HL-60 (cell line): ENCODE results near the gene TCFL5.

Experiments used
- POLR2AphosphoS5 ChIP-seq: IDR thresholded peaks from 2 replicates; pipeline ENCODE4 v1.6.1; 2012; ENCODE audit warnings: low read depth
- TF ChIP-seq, protein P1 (sequence below): IDR thresholded peaks from one replicate; pipeline ENCODE4 v1.5.1; 2011; ENCODE audit warnings: low read length, control low read depth, inconsistent platforms; ENCODE audit not compliant: insufficient read depth

GRCh38 chr20:62827311-62828038, 34.1 kb downstream of the TCFL5 start:
- TF ChIP-seq, protein P1, sequence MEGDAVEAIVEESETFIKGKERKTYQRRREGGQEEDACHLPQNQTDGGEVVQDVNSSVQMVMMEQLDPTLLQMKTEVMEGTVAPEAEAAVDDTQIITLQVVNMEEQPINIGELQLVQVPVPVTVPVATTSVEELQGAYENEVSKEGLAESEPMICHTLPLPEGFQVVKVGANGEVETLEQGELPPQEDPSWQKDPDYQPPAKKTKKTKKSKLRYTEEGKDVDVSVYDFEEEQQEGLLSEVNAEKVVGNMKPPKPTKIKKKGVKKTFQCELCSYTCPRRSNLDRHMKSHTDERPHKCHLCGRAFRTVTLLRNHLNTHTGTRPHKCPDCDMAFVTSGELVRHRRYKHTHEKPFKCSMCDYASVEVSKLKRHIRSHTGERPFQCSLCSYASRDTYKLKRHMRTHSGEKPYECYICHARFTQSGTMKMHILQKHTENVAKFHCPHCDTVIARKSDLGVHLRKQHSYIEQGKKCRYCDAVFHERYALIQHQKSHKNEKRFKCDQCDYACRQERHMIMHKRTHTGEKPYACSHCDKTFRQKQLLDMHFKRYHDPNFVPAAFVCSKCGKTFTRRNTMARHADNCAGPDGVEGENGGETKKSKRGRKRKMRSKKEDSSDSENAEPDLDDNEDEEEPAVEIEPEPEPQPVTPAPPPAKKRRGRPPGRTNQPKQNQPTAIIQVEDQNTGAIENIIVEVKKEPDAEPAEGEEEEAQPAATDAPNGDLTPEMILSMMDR = no peak
- no peak for TF ChIP-seq POLR2AphosphoS5
